DOHH2 (cell line): Measurements from ENCODE around the gene HORMAD2.

Source experiments
- H3F3A ChIP-seq: fragments of 200-600 bp; sonication (generic), shearing (Covaris generic); 2 replicates; pipeline ENCODE4 v1.6.0; 2016; ENCODE audit warnings: antibody characterized with exemption, mild to moderate bottlenecking; ENCODE audit not compliant: control insufficient read depth, insufficient read depth
- H3K27ac ChIP-seq: fragments of 200-600 bp; sonication (generic); 2 replicates; pipeline ENCODE4 v1.5.1; 2014; ENCODE audit warnings: low read depth, mild to moderate bottlenecking, low read length, moderate library complexity
- H3K27me3 ChIP-seq: fragments of 200-600 bp; sonication (generic); 2 replicates; pipeline ENCODE4 v1.6.1; 2014; ENCODE audit warnings: mild to moderate bottlenecking, low read length, mixed read lengths; ENCODE audit not compliant: control insufficient read depth
- H3K36me3 ChIP-seq: fragments of 200-600 bp; sonication (generic); 2 replicates; pipeline ENCODE4 v1.6.1; 2014; ENCODE audit warnings: mild to moderate bottlenecking, low read length, moderate library complexity, mixed read lengths; ENCODE audit not compliant: control insufficient read depth
- H3K4me1 ChIP-seq: fragments of 200-600 bp; sonication (generic); 2 replicates; pipeline ENCODE4 v1.6.1; 2014; ENCODE audit warnings: mild to moderate bottlenecking, low read length, mixed read lengths; ENCODE audit not compliant: control insufficient read depth
- H3K4me2 ChIP-seq: fragments of 200-600 bp; sonication (generic); 2 replicates; pipeline ENCODE4 v1.6.0; 2014; ENCODE audit warnings: mild to moderate bottlenecking, low read length, moderate library complexity
- H3K4me3 ChIP-seq: fragments of 200-600 bp; sonication (generic); 2 replicates; pipeline ENCODE4 v1.5.1; 2014; ENCODE audit warnings: mild to moderate bottlenecking, low read length, mixed read lengths
- H3K79me2 ChIP-seq: fragments of 200-600 bp; sonication (generic); 2 replicates; pipeline ENCODE4 v1.6.1; 2014; ENCODE audit warnings: mild to moderate bottlenecking, low read length, mixed read lengths; ENCODE audit not compliant: control insufficient read depth
- H3K9me2 ChIP-seq: fragments of 200-600 bp; sonication (generic); replicated peaks from 2 replicates; pipeline ENCODE4 v1.6.1; 2014; ENCODE audit warnings: mild to moderate bottlenecking, low read length, mixed read lengths; ENCODE audit not compliant: control insufficient read depth
- H3K9me3 ChIP-seq: fragments of 200-600 bp; sonication (generic); 2 replicates; pipeline ENCODE4 v1.6.1; 2014; ENCODE audit warnings: antibody characterized with exemption, low read length, mixed read lengths; ENCODE audit not compliant: control insufficient read depth, insufficient read depth
- H4K20me1 ChIP-seq: fragments of 200-600 bp; sonication (generic); 2 replicates; pipeline ENCODE4 v1.6.0; 2014; ENCODE audit warnings: low read depth, mild to moderate bottlenecking, antibody characterized with exemption, low read length, moderate library complexity; ENCODE audit not compliant: control insufficient read depth, insufficient read depth
- CTCF ChIP-seq: fragments of 200-600 bp; sonication (generic); IDR thresholded peaks from one replicate; pipeline ENCODE4 v1.5.1; 2014; ENCODE audit warnings: antibody characterized with exemption, mild to moderate bottlenecking, low read depth, low read length; ENCODE audit not compliant: poor library complexity, severe bottlenecking
- EZH2phosphoT487 ChIP-seq: fragments of 200-600 bp; sonication (generic); IDR thresholded peaks from 2 replicates; pipeline ENCODE4 v1.6.1; 2017; ENCODE audit warnings: borderline replicate concordance, mild to moderate bottlenecking, antibody characterized with exemption, low read length, moderate library complexity, mixed read lengths

Gene HORMAD2

GRCh38 chr22:30079952-30080533, at the start of gene HORMAD2:
TSS of gene HORMAD2 (plus strand) at chr22:30080464. CDS start at chr22:30093953, 13,489 bp downstream.
- Histone ChIP-seq H3K9me2 (no peaks in the 10 kb centered on the region), H3K4me2 (no peak within 1 kb of the TSS), H3K9me3 (no peaks in the 10 kb centered on the region), H3F3A (no peaks in the 10 kb centered on the region), H4K20me1 (no peaks in the 10 kb centered on the region), H3K4me1 (peaks cover 12% of the 10 kb centered on the region), H3K36me3 (no peaks in the 10 kb centered on the region), H3K4me3 (no peak within 1 kb of the TSS), H3K79me2 (no peaks in the 10 kb centered on the region), H3K27ac (no peak within 1 kb of the TSS), H3K27me3 (peaks cover 22% of the 10 kb centered on the region)
- TF ChIP-seq EZH2phosphoT487 (no peak), CTCF (no peak)

- Histone ChIP-seq H4K20me1 (no peaks in the 10 kb centered on the region), H3K27me3 (no peaks in the 10 kb centered on the region), H3K79me2 (no peaks in the 10 kb centered on the region), H3K9me2 (no peaks in the 10 kb centered on the region), H3K4me2 (no peak overlapping the region), H3K36me3 (no peaks in the 10 kb centered on the region), H3F3A (no peaks in the 10 kb centered on the region), H3K4me3 (no peak overlapping the region), H3K4me1 (no peaks in the 10 kb centered on the region), H3K9me3 (no peaks in the 10 kb centered on the region), H3K27ac (no peak overlapping the region)
- TF ChIP-seq EZH2phosphoT487 (no peak), CTCF (no peak)
Observed at GRCh38 chr22:30031328-30031727, 48.9 kb upstream of the HORMAD2 start.

- Histone ChIP-seq H4K20me1 (no peaks in the 10 kb centered on the region), H3K36me3 (no peaks in the 10 kb centered on the region), H3K79me2 (no peaks in the 10 kb centered on the region), H3K9me2 (no peaks in the 10 kb centered on the region), H3K9me3 (no peaks in the 10 kb centered on the region), H3K4me2 (no peak overlapping the region), H3K27ac (no peak overlapping the region), H3F3A (no peaks in the 10 kb centered on the region), H3K27me3 (no peaks in the 10 kb centered on the region), H3K4me1 (no peaks in the 10 kb centered on the region), H3K4me3 (no peak overlapping the region)
- TF ChIP-seq EZH2phosphoT487 (no peak), CTCF (no peak)
Observed at GRCh38 chr22:30031764-30032455, 48.4 kb upstream of the HORMAD2 start.
